Thyroid gland (tissue), 4 donors: Measurements from ENCODE around the gene SLCO4A1. TPM values are rescaled to one million over a fixed set of nuclear protein-coding genes. Genes with fewer than 3 reads are reported as not detected.

Experiments used
- DNase-seq, 2 donors: peaks; one replicate each; pipeline ENCODE4 v3.0.0-alpha.2; 2019
- H3K27ac ChIP-seq, 3 donors: fragments of 200-600 bp; sonication (generic); 1 replicate in 2 of 3; 2 replicates in 1 of 3; pipeline ENCODE4 v1.5.1; 2016 to 2019; ENCODE audit warnings: mild to moderate bottlenecking in 1 of 3, moderate library complexity in 1 of 3
- H3K27me3 ChIP-seq: fragments of 200-600 bp; sonication (generic); one replicate; pipeline ENCODE4 v1.5.1; 2019
- H3K36me3 ChIP-seq, 2 donors: fragments of 200-600 bp; sonication (generic); one replicate each; pipeline ENCODE4 v1.5.1; 2016 to 2019
- H3K4me1 ChIP-seq, 2 donors: fragments of 200-600 bp; sonication (generic); one replicate each; pipeline ENCODE4 v1.5.1; 2017 to 2019
- H3K4me3 ChIP-seq, 3 donors: fragments of 200-600 bp; sonication (generic); replicated peaks in 1 of 3; 1 replicate in 2 of 3; 2 replicates in 1 of 3; pipeline ENCODE4 v1.5.1; 2016; ENCODE audit warnings: mild to moderate bottlenecking in 1 of 3
- H3K9me3 ChIP-seq: fragments of 200-600 bp; sonication (generic); one replicate; pipeline ENCODE4 v1.5.1; 2017
- POLR2A ChIP-seq, 2 donors: fragments of 450-650 bp; IDR thresholded peaks; one replicate each; pipeline ENCODE4 v1.6.1; 2017; ENCODE audit warnings: antibody characterized with exemption in 2 of 2, mild to moderate bottlenecking in 2 of 2, moderate library complexity in 1 of 2
- WGBS, 2 donors: methylation state at CpG; one replicate each; pipeline ENCODE4 v1.1.5; 2017; 5-methylcytosine and 5-hydroxymethylcytosine counted together
- intact Hi-C: fragments of 100-400 bp; cut with DNase I; formaldehyde crosslinking; loops from one replicate; pipeline ENCODE4 v1.15.1; 2023
- total RNA-seq, 4 donors: library from RNA; depleted of rRNA; stranded (reverse); fragments of >200 nt; gene quantifications; one replicate each; pipeline ENCODE4 v1.2.3, GENCODE V29; 2016
- TF ChIP-seq, protein P1 (sequence below), 6 experiments: fragments of 200-600 bp in 3 of 6; fragments of 450-650 bp in 3 of 6; sonication (generic) in 3 of 6; IDR thresholded peaks; one replicate each; pipeline ENCODE4 v1.5.1; 2016 to 2019; ENCODE audit warnings: antibody characterized with exemption in 6 of 6, mild to moderate bottlenecking in 2 of 6, inconsistent platforms in 1 of 6, moderate library complexity in 1 of 6

The SLCO4A1 gene
- total RNA-seq, 4 donors from 2014 or later: 5.3 to 18.3 (median 6.7) TPM

DNA sequence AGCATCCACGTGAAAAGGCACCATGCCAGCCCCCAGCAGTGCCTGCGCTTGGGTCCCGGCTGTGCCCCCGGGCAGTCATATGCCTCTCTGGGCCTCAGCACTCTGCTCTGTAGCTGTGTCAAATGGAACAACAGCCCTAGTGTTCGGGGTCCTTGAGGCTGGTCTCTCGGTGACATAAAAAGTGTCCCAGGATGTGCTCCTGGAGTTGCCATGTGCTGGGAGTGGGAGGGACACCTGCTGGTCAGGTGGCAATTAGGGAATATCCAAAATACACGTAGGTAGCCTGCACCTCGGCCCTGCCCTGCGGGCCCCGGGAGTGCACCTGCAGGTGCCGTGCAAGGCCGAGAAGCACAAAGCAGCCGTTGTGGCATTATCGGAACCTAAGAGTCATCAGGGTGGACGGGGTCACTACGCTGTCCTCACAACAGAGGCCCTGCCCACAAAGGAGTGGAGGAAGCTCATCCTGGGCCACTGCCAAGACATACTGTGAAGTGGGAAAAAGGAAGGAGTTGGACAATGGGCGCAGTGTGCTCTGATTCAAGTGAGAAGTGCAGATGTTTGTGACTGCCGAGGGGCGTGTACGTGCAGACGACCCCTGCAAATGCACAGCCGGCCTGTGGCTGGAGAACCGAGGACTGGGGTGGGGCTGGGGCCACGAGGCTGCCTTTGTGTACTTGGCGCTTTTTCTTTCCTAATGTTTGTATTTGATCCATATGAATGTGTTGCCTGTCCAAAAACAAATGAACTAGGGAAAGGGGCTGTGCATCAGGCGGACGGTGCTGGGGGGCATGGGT lies 24.6 kb downstream of the SLCO4A1 start:
- no peaks in the 10 kb centered on the region for H3K36me3 ChIP-seq
- DNase-seq: peak; percentile 17 to 33

DNA sequence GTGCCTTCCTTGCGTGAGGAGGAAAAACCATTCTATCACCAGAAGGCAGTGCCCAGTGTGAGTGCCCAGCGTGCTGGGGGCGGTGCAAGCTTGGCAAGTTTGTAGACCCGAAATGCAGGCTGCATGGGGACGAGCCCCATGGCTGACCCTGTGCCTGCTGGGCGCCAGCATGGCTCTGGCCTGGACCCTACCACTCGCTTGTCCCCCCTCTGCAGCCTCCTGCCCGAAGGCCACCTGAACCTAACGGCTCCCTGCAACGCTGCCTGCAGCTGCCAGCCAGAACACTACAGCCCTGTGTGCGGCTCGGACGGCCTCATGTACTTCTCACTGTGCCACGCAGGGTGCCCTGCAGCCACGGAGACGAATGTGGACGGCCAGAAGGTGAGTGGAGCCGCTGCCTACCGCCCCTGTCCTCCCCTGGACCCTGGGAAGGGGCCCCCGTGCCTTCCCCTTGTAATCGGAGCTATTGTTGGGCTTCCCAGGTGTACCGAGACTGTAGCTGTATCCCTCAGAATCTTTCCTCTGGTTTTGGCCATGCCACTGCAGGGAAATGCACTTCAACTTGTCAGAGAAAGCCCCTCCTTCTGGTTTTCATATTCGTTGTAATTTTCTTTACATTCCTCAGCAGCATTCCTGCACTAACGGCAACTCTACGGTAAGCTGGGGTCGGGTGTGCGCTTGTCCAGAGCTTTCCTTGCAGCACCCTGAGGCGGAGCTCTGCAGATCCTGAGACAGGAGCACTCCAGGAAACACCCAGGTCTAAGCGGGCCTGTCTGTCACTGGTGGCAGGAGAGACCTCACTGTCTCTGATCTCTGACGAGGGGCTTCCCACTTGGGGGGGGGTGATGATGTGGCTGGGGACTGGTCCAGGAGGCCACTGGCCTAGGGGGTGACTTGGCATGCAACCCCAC lies 25.5 kb downstream of the SLCO4A1 start:
- Histone ChIP-seq H3K4me1 (no peaks in the 10 kb centered on the region), H3K36me3 (no peaks in the 10 kb centered on the region), H3K9me3 (no peaks in the 10 kb centered on the region), H3K27me3 (no peaks in the 10 kb centered on the region), H3K4me3 (no peak overlapping the region), H3K27ac (no peak overlapping the region)
- WGBS, 2 donors: 68 to 71% methylated on average over 19 of the region's 30 CpGs
- intact Hi-C loops: loop anchor here (5.0 kb wide), 1 partner anchor 140 kb away; no protein-coding TSS in a partner anchor
- TF ChIP-seq POLR2A (IDR thresholded peaks at IDR 0.05): no peak
- TF ChIP-seq, protein P1, sequence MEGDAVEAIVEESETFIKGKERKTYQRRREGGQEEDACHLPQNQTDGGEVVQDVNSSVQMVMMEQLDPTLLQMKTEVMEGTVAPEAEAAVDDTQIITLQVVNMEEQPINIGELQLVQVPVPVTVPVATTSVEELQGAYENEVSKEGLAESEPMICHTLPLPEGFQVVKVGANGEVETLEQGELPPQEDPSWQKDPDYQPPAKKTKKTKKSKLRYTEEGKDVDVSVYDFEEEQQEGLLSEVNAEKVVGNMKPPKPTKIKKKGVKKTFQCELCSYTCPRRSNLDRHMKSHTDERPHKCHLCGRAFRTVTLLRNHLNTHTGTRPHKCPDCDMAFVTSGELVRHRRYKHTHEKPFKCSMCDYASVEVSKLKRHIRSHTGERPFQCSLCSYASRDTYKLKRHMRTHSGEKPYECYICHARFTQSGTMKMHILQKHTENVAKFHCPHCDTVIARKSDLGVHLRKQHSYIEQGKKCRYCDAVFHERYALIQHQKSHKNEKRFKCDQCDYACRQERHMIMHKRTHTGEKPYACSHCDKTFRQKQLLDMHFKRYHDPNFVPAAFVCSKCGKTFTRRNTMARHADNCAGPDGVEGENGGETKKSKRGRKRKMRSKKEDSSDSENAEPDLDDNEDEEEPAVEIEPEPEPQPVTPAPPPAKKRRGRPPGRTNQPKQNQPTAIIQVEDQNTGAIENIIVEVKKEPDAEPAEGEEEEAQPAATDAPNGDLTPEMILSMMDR (IDR thresholded peaks at IDR 0.05): no peak
- DNase-seq: no peak

More for the DNA sequence above, 24.6 kb downstream of the SLCO4A1 start:
- H3K27me3 ChIP-seq: no peaks in the 10 kb centered on the region
- WGBS, 2 donors: 45 to 54% methylated on average over 21 to 27 of the region's 27 CpGs
- H3K4me1 ChIP-seq: no peaks in the 10 kb centered on the region
- TF ChIP-seq, protein P1 (IDR thresholded peaks at IDR 0.05): no peak
- TF ChIP-seq POLR2A (IDR thresholded peaks at IDR 0.05): no peak
- H3K4me3 ChIP-seq: no peak overlapping the region
- intact Hi-C loops: loop anchor here (5.0 kb wide), 1 partner anchor 140 kb away; no protein-coding TSS in a partner anchor
- H3K27ac ChIP-seq: no peak overlapping the region
- no peaks in the 10 kb centered on the region for H3K9me3 ChIP-seq

DNA sequence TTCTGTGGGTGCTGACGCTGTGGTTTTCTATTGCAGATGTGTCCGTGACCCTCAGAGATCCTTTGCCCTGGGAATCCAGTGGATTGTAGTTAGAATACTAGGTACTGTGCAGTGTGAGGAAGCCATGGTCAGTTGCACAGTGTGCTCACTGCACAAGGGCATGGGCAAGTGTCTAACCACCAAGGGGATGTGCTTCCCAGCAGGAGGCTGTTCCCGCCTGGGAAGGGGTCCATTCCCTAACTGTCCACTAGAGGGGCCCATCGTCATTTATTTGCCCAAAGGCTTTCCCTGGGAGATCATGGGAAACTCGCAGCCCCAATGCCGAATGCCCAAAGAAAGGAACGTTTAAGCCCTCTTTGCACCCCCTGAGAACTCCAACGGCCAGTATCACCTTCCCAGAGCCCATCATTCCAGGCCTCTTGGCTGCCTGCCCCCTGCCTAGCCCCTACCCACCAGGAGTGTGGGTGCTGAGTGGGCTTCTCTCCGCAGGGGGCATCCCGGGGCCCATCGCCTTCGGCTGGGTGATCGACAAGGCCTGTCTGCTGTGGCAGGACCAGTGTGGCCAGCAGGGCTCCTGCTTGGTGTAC lies 26.2 kb downstream of the SLCO4A1 start:
- no peak for TF ChIP-seq POLR2A (IDR thresholded peaks at IDR 0.05)
- TF ChIP-seq, protein P1 (IDR thresholded peaks at IDR 0.05): peak; percentile 51 to 92 (median 80)
- H3K4me1 ChIP-seq: no peaks in the 10 kb centered on the region
- H3K9me3 ChIP-seq: no peaks in the 10 kb centered on the region
- no peaks in the 10 kb centered on the region for H3K36me3 ChIP-seq
- no peak overlapping the region for H3K4me3 ChIP-seq
- 30 to 31% methylated on average over 6 of the region's 13 CpGs for WGBS, 2 donors
- no peak overlapping the region for H3K27ac ChIP-seq
- no peaks in the 10 kb centered on the region for H3K27me3 ChIP-seq
- peak; percentile 75 to 76 for DNase-seq
- intact Hi-C loops: loop anchor here (5.0 kb wide), 1 partner anchor 139 kb away; no protein-coding TSS in a partner anchor

DNA sequence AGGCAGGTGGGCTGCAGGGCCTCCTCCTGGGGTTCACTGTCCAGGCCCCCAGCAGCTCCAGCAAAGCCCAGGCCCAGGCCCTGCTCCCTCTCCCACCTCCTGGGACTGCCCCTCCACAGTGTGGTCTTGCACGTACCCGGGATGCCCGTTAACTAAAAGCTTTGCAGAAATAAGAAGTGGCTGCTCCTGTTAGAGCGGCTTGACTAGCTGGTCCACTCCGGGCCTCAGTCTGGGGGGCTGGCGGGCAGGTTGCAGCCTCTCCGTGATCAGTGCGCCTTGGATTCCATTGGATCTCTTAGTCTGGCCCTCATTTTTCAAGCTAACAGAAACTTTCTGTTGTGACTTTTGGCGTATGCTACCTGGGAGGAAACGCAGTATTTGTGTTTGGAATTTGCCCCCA lies 26.9 kb downstream of the SLCO4A1 start:
- Histone ChIP-seq H3K27ac (no peak overlapping the region), H3K4me3 (no peak overlapping the region), H3K36me3 (no peaks in the 10 kb centered on the region), H3K9me3 (no peaks in the 10 kb centered on the region), H3K27me3 (no peaks in the 10 kb centered on the region), H3K4me1 (no peaks in the 10 kb centered on the region)
- intact Hi-C loops: loop anchor here (5.0 kb wide), 1 partner anchor 138 kb away; no protein-coding TSS in a partner anchor
- 84 to 87% methylated on average over 7 to 10 of the region's 10 CpGs for WGBS, 2 donors
- no peak for DNase-seq
- TF ChIP-seq POLR2A (IDR thresholded peaks at IDR 0.05): no peak
- TF ChIP-seq, protein P1 (IDR thresholded peaks at IDR 0.05): no peak
